GM19395 (cell line): ENCODE data around the gene DPEP3.
"Not testable (repeated sequence)": the region's sequence is repeated elsewhere in the genome, so short reads cannot be mapped to it uniquely, and the experiment has no call there.

Source experiments
- ATAC-seq: cut with Tn5 transposase; IDR thresholded peaks from one replicate; pipeline ENCODE4 v1.9.1; 2021; ENCODE audit warnings: mild to moderate bottlenecking, moderate library complexity; ENCODE audit not compliant: unreplicated experiment

DPEP3 gene

DNA sequence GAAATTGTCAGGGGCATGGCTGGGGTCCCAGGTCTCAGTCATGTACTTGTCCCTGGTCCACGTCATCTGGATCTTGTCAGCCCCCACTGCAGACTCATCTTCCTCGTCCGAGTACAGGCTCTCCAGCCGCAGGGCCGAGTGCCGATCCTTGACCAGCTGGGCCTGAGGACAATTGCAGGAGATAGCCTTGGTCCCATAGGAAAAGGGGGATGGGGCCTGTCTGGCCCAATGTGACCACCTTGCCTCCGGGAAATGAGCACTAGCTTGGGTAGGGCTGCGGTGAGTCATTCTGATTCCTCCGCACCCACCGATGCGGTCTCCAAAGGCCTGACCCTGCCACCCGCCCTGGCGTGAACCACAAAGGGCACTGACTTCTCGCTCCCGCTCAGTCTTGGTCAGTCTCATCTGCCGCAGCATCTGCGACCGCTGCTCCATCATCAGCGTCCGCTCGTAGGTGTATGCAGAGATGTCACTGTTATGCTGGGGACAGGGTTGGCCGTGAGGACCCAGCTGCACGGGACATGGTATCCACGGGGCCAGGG is 34.8 kb downstream of the DPEP3 start:
- no peak for ATAC-seq

DNA sequence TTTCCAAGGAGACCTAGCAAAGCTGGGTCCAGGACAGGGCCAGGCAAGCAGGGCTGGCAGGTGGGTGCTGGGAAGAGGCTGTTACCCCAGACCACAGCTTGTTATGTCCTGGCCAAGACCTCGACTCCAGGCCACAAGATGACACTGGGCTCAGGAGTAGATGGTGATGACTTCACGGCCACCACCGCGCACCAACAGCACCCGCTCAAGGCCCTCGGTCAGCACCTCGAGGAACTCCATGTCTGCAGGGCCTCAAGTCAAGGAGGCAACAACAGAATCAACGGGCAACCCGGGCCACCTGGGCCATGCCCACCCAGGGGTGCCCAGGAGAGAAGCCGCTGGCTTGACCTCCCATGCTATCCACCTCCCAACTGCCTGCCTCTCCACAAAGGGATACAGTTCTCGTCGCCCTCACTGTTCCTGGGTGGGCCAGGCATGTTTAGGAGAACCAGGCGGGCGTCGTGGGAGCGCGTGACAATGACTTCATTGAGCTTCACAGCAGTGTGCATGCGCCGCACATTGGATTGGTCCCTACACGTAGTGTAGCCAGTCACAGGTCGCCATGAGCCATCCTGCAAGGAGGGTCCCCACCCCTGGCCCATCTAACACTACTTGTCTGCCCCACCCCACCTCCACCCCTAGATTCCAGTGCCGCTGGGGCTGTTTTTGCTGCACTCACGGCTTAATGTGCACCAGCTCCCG is 35.5 kb downstream of the DPEP3 start:
- ATAC-seq = no peak

DNA sequence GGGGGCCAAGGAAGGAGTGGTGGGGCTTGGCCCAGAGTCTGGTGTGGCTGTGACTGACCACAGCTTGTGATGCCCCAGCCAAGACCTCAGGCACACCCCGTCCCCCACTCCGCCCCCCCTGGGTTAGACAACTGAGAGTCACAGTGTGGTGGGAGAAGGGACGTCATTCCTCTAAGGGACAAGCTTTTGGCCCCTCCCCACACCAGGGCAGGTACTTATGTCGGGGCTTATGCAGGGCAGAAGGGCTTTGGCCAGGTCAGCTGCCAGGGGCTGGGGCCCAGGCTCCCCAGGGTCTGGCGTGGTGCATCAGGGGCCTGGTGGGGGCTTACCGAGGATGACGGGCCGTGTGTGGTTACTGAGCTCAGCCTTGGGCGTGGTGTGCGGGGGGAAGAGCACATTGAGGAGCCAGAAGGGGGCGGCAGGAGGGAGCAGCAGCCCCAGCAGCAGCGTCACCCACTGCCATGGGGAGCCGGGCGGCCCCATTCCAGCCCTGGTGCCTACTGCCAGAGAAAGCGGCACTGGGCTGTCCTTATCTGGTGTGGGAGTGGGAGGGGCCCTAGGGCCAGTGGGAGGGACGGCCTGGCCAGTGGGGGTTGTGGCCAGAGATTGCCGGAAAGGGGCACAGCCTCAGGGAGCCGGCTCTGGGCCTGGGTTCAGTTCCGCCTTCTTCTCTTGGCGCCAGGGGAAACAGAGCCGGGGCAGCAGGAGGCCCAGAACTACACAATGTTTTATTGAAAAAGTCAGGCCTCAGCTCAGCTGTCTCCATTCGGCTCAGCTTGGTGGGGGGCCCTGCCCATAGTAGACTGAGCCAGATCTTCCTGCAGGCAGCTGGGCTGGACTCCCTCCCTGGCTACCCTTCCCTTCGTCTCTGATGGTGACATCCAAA is 36.4 kb downstream of the DPEP3 start, which contains the start of gene LCAT:
LCAT (minus strand) TSS at position 502 of the 886 bp plus-strand sequence; CDS start at position 483, 19 bp downstream.
- no peak for ATAC-seq

DNA sequence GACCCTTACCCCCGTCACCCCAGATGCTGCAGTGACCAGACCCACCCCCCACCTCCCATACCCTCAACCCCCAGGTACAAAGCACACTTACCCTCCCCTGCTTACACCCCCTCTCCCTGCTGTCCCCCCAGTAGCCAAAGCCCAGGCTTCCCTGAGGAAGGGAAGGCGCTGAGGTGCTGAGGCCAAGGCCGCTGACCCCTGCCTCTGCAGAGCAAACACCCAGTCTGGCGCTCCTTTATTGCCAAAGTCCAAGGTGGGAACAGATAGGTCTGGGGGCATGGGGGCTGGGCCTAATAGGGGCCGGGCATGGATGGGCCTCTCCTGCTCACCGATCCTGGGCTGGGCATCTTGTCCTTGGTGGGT is 37.1 kb downstream of the DPEP3 start:
- no peak for ATAC-seq

DNA sequence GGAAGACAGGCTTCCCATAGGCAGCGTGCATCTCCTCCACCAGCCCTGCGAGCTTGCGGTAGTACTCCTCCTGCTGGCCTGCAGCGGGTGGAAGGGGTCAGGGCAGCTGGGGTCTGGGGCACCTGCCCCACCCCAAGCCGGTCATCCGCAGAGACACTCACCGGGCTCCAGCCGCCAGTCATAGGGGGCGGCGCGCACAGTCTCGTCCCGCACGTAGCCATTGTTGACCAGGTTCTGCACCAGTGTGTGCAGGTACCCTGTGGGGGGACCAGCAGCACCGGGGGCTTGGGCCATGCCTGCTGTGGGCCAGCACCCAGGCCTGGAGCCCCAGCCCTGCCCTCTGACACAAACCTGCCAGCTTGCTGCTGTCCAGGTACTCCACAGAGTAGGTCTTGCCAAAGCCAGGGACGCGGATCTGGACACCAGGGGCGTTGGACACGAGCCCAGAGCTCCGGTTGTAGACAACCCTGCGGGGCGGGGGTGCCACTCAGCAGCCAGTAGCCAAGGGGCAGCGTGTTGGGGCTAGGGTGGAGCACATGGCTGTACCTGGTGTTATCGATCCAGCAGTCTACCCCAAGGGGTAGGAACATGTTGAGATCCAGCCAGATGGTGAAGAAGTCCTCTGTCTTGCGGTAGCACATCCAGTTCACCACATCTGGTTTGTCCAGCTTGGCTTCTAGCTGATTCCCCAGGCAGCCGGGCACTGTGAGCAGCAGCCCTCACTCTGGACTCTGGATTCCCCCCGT is 37.6 kb downstream of the DPEP3 start:
- ATAC-seq = no peak

DNA sequence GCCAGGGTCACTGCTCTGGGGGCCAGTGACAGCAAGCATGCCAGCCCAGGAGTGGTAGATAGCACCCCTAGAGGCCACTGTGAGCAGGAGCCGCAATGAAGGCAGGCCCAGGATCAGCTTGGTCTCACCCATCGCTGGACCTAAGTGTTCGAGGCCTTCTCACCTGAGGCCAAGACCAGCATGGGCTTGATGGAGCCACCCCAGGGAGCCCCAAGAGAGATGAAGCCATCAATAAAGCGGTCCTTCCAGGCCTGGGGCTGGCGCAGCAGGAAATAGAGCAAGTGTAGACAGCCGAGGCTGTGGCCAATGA is 38.1 kb downstream of the DPEP3 start:
- no peak for ATAC-seq

DNA sequence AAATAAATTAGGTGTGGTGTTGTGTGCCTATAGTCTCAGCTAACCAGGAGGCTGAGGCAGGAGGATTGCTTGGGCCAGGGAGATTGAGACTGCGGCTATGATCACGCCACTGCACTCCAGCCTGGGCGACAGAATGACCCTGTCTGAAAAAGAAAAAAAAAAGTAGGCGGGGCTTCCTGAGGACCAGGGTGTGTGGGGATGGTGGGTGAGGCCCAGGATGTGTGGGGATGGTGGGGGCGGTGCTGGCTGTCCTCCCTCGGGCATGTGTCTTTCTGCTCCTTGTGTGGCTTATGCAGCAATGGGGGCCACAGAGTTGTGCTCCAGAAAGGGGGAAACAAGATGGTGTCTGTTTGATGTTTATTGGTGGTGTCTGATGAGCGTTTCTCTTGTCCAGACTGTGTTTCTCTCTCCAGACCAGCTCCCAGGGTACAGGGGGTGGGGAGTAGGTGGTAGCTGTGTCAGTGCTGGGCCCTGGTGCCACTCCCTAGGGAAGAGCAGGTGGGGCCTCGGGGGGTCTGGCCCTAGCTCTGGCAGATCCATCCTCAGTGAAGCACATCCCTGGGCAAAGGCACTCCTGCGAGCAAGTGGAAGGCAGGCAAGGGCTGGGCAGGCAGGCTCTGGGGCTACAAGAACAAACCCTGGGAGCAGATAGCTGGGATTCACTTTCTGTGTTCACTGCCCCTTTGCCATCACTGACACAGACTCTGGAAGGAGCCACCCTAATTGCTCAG is 38.7 kb downstream of the DPEP3 start:
- no peak for ATAC-seq

DNA sequence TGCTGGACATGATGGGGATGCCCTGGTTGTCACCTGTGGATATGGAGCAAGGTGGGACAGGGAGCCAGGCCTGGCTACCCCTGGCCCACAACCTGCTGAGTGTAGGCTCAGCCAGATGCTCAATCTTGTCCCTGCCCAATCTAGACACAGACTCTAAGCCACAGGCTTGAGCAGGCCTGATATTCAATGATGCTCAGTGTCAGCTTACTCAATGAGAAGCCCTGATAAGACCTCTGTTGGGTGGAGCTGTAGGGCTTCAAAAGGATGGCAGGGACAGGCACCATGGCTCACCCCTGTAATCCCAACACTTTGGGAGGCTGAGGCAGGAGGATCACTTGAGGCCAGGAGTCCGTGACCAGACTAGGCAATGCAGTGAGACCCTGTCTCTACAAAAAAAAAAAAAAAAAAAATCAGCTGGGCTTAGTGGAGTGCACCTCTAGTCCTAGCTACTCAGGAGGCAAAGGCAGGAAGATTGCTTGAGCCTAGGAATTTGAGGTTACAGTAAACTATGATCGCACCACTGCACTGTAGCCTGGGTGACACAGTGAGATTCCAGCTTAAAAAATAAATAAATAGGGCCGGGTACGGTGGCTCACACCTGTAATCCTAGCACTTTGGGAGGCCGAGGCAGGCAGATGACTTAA is 39.7 kb downstream of the DPEP3 start:
- ATAC-seq = no peak

DNA sequence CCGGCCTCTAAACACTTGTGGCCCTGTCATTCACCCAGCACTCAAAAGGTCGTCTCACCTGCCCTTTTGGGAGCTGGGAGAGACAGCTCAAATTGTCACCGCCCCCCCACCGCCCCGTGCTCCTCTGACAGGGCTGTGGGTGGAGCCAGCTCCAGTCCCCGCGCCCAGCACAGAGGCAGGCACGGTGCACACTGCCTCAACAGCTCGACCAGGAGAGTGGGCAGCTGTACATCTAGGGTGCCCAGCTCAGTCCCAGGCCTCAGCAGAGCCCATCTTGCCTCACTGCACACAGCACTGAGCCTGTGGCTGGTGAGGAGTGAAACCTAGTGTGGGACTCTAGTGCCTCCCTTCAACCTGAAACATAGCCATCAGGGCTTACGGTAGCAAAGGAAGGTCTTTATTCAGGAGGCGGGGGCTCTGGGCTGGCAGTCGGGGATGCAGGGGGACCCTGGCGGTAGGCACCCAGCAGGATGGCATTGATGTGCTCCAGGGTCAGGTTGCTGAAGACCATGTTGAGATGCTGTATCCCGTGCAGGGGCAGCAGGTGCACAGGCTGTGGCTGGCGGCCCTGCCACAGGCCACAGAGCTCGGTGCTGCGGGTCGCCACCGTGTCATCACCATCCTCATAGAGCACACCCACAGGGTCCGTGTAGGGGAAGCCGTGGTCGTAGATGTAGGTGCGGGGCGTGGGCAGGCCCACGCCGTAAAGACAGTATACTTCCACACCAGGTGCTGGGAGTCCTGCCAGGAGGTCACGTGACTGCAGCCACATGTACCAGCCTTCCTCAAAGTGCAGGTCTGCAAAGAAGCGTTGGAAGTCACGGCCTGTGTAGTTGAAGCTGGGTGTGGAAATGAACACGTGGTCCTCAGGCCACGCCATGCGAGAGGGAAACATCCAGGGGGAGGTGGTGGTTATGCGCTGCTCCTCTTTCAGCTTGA is 40.5 kb downstream of the DPEP3 start:
- no peak for ATAC-seq

DNA sequence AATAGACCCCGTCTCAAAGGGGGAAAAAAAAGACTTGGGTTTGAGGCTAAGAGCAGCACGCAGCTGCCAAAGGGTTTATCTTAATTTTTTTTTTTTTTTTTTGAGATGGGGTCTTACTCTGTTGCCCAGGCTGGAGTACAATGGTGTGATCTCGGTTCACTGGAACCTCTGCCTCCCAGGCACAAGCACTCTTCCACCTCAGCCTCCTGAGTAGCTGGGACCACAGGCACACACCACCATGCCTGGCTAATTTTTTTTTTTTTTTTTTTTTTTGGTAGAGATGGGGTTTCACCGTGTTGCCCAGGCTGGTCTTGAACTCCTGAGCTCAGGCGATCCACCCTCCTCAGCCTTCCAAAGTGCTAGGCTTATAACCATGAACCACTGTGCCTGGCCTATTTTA is 42.6 kb downstream of the DPEP3 start:
- ATAC-seq = not testable (repeated sequence)

DNA sequence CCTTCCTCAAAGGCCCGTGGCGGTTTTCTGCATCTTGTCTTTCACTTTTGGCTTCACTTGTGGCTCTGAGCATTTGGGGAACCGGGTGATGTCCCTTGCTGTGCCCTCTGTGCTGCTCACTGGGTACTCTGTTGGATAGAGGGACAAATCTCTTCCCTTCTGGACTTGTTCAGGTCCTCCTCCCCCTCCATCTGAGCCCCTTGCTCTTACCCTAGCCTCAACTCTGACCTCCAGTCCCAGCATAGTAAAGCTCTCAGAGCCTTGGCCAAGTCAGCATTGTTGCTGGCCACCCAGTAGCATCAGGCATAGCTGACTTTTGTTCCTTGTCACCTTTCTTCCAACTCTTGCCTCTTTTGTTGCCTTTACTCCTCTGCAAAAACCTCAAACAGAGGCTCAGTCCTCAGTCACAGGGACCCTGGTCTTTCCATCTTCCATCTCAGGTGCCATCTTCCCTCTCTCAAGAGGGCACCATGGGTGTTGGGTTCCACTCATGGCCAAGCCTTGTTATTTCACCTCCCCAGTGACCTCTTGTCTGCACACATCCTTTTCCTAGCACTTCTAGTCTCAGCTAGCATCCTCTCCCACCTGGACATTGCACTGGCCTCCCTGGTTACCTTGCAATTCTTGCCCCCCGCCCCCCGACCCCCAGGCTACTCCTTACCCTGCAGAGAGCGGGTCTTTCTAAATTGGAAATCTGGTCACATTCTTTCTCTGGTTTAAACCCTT is 43.3 kb downstream of the DPEP3 start:
- ATAC-seq = peak; percentile 59

DNA sequence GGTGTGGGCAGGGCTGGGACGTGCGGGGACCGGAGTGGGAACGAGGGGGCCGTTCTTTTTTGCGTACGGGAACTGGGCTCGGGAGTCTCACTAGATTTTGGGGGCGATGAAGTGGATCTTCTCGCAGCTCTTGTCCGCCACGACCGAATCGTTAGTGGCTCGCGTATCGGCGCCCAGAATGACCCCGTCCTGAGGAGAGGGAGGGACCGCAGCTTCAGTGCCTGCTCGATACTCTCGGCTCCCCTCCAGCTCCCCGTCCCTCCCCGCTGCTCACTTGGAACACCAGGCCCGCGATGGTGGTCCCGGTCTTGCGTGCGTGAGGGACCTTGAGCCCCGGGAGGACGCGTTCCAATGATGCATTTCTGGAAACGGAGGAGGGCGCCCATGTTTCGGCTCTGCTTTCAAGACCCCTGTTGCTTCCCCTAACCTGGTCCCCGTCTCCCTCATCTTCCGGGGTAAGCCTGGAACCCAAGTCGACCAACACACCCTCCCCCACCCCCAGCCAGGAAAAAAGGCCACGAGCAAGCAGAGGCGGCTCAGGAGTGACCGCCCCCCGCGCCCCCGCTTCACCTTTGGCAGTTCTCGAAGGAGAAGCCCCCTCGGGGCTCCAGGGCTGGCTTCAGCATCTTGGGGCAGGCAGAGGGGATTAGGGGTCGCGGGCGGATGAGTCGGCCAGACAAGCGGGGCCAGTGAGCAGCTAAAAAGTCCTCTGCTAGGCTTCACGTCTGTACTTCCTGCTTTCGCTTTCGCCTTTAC is 44.0 kb downstream of the DPEP3 start, which contains the start of gene PSMB10:
PSMB10 (minus strand) TSS at position 727 of the 756 bp plus-strand sequence; CDS start at position 626, 101 bp downstream.
- ATAC-seq = peak; percentile 7

DNA sequence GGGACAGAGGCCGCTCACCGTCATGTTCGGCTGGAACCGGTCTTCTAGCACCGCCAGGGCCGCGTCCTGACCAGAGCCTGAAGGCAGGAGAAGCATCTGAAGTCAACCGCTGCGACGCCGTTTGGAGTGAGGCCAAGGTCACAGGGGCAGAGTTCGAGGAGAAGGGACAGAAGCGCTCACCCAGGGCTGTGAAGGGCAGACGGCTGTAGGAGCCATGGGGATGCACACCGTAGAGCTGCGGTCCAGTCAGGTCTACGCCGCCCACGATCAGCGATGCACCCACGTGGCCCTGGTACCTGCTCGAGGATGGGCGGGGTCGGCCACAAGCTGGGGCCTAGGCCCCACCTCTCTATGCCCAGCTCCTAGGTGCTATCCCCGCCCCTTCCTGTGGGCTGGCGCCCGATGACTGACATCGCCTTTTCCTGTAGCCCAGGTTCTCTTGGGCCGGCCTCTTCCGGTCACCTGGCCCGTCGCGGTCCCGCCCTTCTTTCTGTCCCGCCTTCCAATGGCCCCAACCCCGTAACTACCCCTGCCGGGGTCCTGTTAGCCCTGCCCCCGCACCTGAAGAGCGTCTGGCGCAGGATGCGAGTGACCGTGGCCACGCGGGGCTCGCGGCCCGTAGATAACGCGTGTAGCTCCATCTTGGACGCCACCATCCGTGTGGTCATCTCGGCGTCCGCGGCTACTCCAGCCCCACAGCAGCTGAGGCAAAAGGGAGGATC is 44.7 kb downstream of the DPEP3 start:
- ATAC-seq = peak; percentile 88

DNA sequence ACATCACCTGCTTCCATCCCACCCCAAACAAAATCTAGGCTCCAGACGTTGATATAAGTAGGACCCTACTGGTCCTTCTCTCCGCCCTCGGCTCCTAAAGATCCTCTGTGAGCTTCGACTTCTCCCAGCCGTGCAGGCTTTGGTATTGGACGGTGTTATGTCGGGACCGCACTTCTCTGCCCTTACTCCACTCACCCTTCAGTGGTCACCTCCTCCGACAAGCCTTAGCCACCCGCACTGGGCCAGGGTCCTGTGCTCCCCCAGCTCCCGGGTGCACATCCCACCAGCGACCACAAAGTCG is 45.2 kb downstream of the DPEP3 start:
- ATAC-seq = no peak

DNA sequence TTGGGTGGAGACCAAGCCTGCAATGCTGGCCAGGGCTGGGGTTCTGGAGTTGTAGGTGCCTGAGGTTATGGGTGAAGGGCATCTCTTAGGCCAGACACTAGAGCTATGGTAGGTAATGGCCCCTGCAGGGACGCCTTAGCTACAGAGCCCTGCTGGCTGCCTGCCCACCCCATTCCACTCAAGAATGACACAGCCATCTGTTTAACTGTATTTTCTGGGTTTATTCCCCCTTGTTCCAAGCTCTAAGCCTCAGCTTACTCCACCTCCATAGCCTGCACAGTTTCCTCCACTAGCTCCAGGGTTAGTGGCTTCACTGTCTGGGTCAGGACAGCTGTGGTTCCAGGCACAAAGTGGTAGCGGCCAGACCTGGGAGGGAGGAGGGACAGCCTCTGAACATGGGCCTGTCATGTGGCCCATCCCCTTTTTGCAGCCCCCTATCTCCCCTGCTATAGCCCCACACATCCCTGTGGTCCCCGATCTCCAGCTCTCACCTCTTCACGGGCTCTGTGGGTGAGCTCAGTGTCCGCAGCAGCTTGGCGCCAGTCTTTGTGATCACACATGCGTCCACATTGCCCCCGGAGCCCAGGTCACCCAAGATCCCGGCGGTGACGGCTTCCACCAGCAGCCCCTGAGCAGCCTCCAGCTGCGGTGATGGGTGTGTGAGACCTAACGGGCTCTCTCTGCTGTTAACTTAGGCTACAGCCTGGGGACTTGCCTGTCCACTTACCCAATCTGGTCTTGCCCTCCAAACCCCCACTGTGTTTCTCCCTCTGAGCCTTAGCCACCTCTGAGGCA is 45.8 kb downstream of the DPEP3 start:
- ATAC-seq = no peak

DNA sequence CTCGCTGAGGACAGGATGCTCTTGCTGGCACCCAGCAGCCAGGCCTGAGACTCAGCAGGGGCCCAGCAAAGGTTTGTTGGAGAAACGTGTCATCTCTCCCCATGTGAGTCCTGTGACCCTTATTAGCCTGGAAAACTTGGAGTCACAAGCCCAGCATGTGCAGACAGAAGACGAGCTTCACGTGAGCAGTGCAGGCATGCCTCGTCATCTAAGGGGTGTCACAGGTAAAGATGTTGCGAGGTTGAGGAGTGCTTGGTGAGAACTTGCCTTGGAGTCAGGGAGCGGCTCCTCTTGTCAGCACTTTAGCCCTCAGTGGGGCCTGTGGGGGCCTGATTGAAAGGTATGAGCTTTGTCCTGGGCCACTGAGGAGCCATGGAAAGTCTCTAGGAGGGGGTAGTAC is 46.5 kb downstream of the DPEP3 start:
- ATAC-seq = no peak
